Omental fat pad (tissue), 4 donors: ENCODE results near the gene AIFM3. TPM values are rescaled to one million over a fixed set of nuclear protein-coding genes. Genes with fewer than 3 reads are reported as not detected.

ENCODE experiments used
- total RNA-seq, 4 donors: library from RNA; depleted of rRNA; stranded (reverse); fragments of >200 nt; gene quantifications; one replicate each; pipeline ENCODE4 v1.1.0, GENCODE V29; 2016

The AIFM3 gene
- total RNA-seq, 4 donors from 2014 or later = 1.0 to 2.6 (median 2.0) TPM

Other genes with a start within 250 kb of the AIFM3 start
- gene SERPIND1, start 193.1 kb upstream of the AIFM3 start, total RNA-seq = under 1 TPM in 2 of 4 donors, not detected in 2; 0.24 to 0.37 TPM
- gene PI4KA, start 108.4 kb upstream of the AIFM3 start, total RNA-seq = 10 to 100 TPM; 62.1 to 97.2 (median 86.9) TPM
- gene SNAP29, start 108.2 kb upstream of the AIFM3 start, total RNA-seq = 10 to 100 TPM; 17.2 to 25.1 (median 20.1) TPM
- 10 to 100 TPM; 37.9 to 51.6 (median 45.4) TPM for gene CRKL, start 49.8 kb upstream of the AIFM3 start, total RNA-seq
- 10 to 100 TPM; 45.8 to 66.5 (median 56.9) TPM for gene LZTR1, start 15.0 kb downstream of the AIFM3 start, total RNA-seq
- 10 to 100 TPM; 27.4 to 34.2 (median 32.8) TPM for gene THAP7, start 34.9 kb downstream of the AIFM3 start, total RNA-seq
- gene P2RX6, start 47.9 kb downstream of the AIFM3 start, total RNA-seq = 1 to 10 TPM in 2 of 4 donors, not detected in 2; 1.0 to 1.9 TPM
- 10 to 100 TPM in 1 of 4 donors, 1 to 10 TPM in 3; 2.2 to 13.0 (median 5.8) TPM for gene SLC7A4, start 65.3 kb downstream of the AIFM3 start, total RNA-seq
- not detected for gene LRRC74B, start 78.7 kb downstream of the AIFM3 start, total RNA-seq